ENCODE results near the gene ZNF746.
A peak's percentile ranks its signal among the peaks of the same experiment; 100 is the strongest.

ZNF746 gene

DNA sequence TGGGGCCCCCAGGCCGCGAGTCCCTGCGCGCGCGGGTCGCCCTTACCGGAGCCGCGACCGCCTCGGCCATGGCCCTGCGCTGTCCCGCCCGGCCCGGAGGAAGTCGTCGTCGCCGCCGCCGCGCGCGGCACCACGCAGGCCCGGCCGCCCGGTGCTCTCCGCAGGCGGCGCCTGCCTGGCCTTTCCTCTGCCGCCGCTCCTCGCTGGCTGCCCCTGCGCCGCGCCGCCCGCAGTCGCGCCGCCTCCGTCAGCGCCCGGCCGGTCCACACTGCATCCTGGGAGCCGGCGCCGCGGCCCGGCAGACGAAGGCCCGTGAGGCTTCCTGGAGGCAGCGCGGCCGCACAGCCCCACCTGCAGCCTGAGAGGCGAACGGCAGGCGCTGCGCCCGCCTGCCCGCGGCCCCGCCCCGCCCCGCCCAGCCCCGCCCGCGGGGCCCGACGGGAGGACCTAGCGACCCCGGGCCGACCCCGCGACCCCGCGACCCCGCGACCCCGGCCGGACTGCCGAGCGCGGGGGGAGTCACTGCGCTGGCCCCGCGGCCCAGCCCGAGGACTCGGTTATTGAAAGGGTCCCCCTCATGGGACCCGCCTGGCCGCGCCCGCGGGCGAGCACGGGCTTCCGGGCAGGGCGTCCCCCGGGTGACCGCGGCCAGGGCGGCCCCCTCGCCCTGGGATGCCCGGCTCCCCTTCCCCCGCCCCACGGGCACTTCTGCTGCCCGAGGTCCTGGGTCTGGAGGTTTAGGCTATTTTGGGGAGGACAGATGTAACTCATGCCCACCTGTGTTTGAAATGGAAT is at the start of gene ZNF746:
TSS of gene ZNF746 (minus strand) at position 343 of the 795 bp plus-strand sequence. CDS start at position 70, 273 bp downstream.
- TF ChIP-seq CTCF (conservative IDR thresholded peaks at IDR 0.05) = peak; percentile 96
- TF ChIP-seq ZFX (IDR thresholded peaks at IDR 0.05) = peak; percentile 100
- peak within 1 kb of the TSS; percentile 84 for H3K27ac ChIP-seq

GRCh38 chr7:149547126-149547525 is 49.5 kb upstream of the ZNF746 start:
- TF ChIP-seq ZFX (IDR thresholded peaks at IDR 0.05) (no peak), CTCF (conservative IDR thresholded peaks at IDR 0.05) (peak; percentile 14; the same call in 1 of the 2 replicates)
- H3K27ac ChIP-seq = no peak overlapping the region

GRCh38 chr7:149546331-149546730 is 48.7 kb upstream of the ZNF746 start:
- TF ChIP-seq CTCF (conservative IDR thresholded peaks at IDR 0.05) = no peak
- TF ChIP-seq ZFX (IDR thresholded peaks at IDR 0.05) = no peak
- no peak overlapping the region for H3K27ac ChIP-seq

- H3K27ac ChIP-seq = no peak overlapping the region
- TF ChIP-seq CTCF (conservative IDR thresholded peaks at IDR 0.05) (no peak), ZFX (IDR thresholded peaks at IDR 0.05) (no peak)
Observed at GRCh38 chr7:149544028-149544427, 46.4 kb upstream of the ZNF746 start.

GRCh38 chr7:149532654-149533053 is 35.0 kb upstream of the ZNF746 start:
- TF ChIP-seq CTCF (conservative IDR thresholded peaks at IDR 0.05) = no peak
- no peak for TF ChIP-seq ZFX (IDR thresholded peaks at IDR 0.05)
- H3K27ac ChIP-seq = no peak overlapping the region

DNA sequence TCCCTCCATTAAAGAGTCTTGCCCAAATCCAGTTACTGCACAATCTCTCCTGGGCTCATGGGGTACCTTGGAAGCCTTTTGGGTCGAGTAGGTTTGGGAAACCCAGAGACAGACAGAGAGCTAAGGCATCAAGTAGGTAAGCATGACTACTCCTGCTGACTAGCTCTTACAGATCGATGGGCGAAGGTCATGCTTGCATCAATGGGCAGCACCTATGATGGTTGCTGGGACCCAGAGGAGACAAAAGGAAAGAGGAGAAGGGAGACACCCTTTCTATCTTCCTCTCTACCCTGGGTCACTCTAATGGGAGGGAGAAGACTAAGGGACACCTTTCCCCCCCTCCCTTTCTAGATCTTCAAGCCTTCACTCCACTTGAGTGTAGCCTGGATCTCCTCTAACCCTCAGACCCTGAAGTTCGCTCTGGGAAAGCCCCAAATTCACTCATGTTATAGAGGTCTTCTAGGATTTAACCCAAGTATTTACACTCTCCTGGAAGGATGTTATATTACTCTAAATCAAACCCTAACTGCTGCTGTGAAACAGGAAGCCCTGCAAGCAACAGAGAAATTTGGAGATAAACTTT is 31.6 kb upstream of the ZNF746 start:
- no peak for TF ChIP-seq ZFX (IDR thresholded peaks at IDR 0.05)
- no peak for TF ChIP-seq CTCF (conservative IDR thresholded peaks at IDR 0.05)

GRCh38 chr7:149527414-149527813 is 29.8 kb upstream of the ZNF746 start:
- TF ChIP-seq CTCF (conservative IDR thresholded peaks at IDR 0.05) (no peak), ZFX (IDR thresholded peaks at IDR 0.05) (no peak)
- H3K27ac ChIP-seq = no peak overlapping the region

More for the DNA sequence above, 31.6 kb upstream of the ZNF746 start:
- no peak overlapping the region for H3K27ac ChIP-seq
